Measurements from ENCODE around the gene INF2.
"Not testable (repeated sequence)": the region's sequence is repeated elsewhere in the genome, so short reads cannot be mapped to it uniquely, and the experiment has no call there.

The INF2 gene

DNA sequence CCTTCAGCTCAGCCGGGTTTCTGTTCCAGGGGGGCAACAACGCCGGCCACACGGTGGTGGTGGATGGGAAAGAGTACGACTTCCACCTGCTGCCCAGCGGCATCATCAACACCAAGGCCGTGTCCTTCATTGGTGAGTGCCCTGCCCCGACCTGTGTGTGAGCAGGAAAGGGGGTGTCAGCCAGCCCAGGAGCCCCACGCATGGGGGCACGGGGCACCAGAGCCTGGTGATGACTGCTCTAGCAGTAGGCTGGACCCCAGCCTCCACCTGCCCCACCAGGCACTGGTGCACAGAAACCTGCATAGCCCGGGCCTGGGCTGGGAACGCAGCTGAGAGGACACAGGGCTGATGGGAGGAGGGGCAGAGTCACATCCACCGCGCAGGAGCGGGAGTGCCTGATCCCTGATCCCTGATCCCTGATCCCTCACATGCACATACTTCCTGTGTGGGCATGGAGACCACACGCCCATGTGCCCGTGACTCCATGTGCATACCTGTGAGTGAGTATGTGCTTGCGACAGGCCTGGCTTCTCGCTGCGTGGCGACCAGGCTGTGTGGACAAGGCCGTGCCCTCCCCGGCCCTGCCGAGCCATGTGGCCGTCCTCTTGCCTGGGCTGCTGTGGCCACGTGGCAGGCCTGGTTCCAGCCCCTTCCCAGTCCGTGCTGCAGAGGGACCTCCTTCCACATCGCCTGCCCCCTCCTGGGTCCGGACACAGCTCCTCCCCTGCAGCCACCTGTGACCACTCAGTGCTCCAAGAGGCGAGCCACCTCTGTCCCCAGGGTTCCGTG lies 45.8 kb downstream of the INF2 start:
- no peak for DNase-seq (ENCODE audit: low read depth in 2 of 2)

DNA sequence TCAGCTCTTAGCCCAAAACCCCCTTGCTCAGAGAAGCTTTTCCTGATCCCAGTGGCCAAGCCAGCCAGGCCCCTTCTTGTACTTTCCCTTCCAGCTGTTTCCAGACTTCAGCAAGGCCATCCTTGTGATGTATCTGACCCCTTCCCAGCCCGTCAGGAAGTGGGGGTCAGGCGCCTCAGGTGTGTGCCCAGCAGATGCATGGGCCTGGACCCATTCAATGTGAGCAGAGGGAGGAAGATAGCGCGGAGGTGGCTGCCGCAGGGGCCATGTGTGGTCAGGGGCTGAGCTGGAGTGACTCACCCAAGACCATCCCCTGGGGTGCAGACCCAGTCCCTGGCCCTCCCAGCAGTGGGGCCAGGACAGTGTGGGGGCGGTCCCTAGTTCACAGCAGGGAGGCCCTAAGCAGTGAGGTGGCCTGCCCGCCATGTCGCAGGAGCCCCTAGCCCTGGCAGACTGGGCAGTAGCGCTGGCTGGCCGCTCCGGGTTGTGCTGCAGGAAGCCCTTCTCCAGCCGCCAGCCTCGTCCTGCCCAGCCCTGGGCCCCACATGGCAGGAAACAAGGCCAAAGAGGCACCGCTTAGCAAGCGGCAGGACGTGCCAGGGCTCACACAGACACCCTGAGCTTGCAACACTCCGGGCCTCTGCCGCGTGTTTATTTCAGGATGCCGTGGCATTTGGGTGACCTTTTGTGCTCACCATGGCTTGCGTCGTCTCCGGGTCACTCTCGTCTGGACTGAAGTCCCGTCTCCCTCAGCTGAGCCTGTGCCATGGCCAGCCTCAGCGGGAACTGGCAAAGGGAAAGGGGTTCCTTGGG lies 46.6 kb downstream of the INF2 start:
- no peak for DNase-seq (ENCODE audit: low read depth in 2 of 2)

DNA sequence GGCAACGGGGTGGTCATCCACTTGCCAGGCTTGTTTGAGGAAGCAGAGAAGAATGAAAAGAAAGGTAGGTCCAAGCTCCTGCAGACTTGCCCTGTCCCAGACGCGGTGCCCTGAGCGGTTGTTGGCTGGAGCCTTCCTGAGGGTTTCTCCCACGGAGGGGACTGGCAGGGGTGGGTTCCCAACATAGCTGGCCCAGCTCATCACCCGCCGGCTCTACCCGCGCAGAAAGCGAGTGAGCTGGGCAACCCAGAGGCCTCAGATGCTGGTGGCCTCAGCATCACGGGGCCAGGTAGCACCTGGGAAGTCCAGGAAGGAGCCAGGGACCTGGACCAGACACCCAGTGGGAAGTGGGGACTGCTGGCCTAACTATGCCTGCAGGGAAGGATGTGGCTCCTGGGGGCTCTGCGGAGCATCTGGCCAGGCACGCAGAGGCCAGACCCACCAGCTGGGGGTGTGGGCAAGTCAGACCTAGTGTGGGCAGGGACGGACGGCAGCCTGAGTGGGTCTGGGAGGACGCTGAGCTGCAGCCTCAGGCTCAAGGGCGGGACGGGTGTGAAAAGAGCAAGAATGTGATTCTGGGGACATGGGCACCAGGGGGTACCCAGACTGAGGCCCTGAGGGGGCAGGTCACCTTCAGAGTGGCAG lies 49.1 kb downstream of the INF2 start:
- DNase-seq (ENCODE audit: low read depth in 2 of 2), result no peak

DNA sequence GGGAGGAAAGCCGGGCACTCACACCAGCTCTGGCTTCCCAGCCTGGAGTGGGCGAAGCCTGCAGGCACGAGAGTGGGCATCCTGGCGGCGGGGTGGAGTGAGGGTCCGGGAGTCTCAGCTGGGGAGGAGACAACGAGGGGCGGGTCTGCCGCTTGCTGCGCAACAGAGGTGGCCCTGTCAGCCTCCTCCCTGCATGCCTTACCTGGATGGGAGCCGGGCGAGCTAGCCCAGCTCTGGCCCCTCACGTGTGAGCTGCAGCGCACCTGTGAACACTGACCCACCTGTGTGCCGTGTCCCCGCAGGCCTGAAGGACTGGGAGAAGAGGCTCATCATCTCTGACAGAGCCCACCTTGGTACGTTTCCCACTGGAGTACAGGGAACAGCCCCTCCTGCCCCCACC lies 49.6 kb downstream of the INF2 start:
- no peak for DNase-seq (ENCODE audit: low read depth in 2 of 2)

DNA sequence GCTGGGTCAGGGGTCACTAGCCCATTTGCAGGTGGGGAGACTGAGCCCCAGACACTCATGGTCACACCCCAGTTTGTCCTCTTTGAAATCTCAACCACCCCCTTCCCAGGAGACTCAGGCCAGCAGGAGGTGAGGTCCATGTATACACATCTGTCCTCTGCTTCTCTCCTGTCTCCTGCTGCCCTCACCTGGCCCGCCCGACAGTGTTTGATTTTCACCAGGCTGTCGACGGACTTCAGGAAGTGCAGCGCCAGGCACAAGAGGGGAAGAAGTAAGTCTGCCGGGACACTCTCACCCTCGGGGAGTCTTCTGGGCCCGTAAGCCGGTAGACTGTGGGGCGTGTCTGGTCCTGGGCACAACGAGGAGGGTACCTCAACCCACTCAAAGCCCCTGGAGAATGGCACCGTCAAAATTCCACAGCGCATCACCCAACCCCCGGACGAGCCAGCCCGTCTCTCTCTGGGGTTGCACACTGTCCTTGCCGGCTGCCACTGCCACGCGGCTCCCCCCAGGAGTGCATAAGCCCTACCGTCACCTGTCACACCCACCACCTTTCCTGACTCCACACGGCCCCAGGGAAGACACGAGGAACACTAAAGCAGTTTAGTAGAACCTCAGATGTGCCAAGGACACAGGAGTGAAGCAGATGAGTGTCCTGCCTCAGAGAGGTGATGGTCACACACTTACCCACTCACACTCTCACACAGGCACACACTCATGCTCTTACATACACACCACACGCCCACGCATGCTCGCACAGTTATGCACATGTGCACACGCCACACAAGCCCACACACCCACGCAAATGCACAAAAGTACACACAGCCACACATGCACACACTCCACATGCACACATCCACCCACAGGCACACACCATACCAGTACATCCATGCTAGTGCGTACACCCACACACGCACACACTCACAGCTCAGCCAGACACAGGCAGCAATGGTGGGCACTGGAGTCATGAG lies 50.4 kb downstream of the INF2 start:
- DNase-seq (ENCODE audit: low read depth in 2 of 2), result no peak

DNA sequence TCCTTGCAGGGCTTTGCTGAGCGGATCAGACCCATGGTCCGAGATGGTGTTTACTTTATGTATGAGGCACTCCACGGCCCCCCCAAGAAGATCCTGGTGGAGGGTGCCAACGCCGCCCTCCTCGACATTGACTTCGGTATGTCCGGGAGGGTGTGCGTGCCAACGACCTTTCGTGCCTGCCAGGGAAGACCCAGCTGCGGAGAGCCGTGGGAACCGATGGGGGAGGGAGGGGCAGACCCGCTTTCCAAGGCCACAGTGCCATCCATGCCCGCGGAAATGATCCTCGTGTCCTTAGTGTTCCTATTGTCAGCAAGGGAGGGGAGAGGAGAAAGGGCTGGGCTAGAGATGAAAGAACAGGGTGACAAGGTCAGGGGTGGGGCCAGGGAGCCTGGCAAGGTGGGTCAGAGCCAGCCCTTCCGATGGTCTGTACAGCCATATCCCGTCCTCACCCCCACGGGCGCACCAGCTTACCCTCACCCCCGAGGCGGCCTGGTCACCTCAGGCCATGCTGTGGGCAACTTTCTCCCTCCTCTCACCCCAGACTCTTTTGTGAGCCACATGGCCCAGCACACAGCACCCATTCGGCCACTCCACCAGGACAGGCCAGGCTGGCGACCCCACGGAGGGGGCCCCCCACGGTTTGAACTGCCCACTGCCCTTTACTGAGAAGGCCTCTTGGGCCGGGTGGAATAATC lies 51.8 kb downstream of the INF2 start:
- no peak for DNase-seq (ENCODE audit: low read depth in 2 of 2)

DNA sequence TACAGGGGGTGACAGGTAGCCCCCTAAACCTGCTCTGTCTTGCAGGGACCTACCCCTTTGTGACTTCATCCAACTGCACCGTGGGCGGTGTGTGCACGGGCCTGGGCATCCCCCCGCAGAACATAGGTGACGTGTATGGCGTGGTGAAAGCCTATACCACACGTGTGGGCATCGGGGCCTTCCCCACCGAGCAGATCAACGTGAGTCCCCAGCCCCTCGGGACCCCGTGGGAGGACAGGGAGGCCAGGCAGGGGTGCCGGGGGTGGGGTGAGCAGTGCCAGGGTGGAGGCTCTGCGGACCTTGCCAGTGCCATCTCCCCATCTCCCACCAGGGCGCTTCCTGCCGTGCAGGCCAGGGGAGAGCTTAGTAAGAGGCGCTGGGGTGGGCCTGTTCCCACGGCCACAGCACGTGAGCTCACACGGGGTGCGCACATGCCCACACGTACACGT lies 52.4 kb downstream of the INF2 start:
- no peak for DNase-seq (ENCODE audit: low read depth in 2 of 2)

DNA sequence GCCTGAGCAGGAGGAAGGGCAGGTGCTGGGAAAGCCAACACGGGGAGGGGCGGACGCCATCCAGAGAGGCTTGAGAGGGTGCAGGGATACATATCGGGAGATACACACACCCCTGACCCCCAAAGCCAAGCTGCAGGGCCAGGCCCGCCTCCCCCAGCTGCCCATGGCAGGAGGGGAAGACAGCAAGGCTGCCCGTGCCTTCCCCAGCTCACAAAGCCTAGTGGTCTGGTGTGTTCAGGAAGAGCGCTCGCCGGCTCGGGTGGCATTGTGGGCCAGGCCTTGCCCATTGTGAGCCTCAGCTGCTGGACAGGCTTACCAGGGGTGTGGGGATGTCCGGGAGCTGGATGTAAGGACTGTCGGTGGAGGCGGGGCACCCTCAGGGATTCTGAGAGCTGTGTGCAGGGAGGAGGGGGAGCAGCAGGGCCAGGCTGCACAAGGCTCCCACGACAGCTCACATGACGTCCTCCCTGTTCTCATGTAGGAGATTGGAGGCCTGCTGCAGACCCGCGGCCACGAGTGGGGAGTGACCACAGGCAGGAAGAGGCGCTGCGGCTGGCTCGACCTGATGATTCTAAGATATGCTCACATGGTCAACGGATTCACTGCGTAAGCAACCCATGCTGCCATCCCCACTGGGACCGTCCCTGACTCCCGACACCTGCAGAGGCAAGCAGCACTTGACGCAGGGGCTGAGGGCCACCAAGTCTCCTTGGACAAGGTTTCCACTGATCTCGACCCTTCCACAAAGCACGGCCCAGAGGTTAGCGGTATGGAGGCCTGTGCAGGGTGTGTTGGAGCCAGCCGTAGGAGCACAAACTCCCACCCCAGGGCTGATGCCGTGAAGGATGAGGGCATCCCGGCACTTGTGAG lies 53.4 kb downstream of the INF2 start:
- no peak for DNase-seq (ENCODE audit: low read depth in 2 of 2)

DNA sequence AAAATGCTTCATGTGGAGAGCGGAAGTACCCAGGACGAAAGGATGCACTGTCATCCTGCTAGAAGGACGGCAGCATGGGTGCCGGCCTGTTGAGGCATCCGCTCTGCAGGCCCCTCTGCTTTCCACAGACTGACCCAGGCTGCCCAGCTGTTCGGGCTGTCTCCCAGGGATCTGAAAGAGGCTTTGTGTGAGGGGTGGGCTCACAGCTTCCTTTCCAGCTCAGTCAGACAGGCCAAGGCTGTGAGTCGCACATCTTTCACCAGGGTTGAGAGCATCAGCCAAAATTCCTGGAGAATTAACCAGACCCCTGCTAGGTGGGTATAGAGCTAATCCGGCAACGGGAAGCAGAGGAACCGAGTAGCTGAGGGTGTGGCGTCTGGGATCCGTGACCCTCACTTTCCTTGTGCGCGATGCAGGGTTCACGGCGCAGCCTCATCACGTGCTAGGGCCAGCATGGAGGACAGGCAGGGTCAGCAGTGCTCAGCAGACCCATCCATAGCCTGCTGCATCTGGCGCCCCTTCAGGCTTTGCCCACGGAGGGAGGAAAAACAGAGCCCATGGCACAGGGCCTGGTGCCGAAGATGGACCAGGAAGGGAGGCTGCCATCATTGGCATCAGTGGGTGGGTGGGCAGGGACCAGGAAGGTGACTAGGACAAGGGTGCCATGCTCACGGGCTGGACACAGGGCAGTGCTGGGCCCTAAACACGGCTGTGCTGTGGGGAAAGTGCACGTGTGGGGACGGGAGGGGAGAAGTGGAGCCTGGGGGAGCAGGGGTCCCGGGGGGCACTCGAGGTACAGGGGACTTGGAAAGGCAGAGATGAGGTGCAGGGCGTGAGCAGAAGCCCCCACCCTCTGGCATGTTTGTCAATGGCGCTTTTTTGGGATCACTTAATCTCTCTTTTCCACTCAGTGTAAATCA lies 54.3 kb downstream of the INF2 start:
- DNase-seq (ENCODE audit: low read depth in 2 of 2), result peak; percentile 26 to 30

DNA sequence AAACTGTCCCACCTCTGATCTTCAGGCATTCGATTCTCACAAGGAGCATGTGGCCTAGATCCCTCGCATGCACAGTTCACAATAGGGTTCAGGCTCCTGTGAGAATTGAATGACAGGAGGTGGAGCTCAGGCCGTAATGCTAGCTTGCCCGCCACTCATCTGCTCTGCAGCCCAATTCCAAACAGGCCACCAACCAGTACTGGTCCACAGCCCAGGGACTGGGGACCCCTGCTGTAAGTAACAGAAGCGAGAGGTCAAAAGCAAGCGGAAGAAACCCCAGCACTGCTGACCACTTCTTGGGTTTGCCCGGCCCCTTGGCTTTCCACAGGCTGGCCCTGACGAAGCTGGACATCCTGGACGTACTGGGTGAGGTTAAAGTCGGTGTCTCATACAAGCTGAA lies 55.1 kb downstream of the INF2 start:
- DNase-seq (ENCODE audit: low read depth in 2 of 2), result no peak

DNA sequence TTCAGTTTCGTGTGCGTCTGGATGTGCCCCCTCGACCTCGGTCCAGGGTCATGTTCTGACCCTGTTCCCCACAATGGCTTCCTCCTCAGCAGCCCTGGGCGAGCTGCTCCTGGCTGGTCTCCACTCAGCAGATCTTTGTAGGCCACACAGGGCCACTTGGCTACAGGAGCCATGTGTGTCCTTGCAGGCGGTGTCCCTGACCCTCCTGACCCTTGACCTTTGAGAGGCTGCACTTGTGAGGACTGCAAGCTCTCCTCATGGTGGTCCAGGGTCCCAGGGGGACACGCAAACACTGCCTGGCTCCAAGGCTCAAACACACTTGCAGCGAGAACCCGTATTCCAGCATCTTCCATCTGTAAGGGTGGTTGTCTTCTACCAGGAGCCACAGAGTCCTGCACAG lies 56.0 kb downstream of the INF2 start:
- DNase-seq (ENCODE audit: low read depth in 2 of 2), result no peak

DNA sequence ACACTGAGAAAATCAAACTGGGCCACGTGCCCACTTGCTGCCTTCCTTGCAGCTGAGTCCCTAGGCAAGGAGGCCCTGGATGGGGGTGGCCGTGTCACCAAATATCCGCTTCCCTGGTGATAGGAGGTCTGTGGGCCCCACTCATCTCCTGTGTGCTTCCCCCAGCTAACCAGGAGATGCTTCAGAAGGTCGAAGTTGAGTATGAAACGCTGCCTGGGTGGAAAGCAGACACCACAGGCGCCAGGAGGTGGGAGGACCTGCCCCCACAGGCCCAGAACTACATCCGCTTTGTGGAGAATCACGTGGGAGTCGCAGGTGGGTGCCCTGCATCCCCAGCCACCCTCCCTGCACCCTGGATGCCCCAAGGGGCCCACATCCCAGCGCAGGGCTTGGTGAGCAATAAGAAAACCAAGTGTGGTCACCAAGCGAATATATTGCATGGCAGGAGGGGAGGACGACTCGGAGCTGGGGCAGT lies 56.7 kb downstream of the INF2 start:
- no peak for DNase-seq (ENCODE audit: low read depth in 2 of 2)

DNA sequence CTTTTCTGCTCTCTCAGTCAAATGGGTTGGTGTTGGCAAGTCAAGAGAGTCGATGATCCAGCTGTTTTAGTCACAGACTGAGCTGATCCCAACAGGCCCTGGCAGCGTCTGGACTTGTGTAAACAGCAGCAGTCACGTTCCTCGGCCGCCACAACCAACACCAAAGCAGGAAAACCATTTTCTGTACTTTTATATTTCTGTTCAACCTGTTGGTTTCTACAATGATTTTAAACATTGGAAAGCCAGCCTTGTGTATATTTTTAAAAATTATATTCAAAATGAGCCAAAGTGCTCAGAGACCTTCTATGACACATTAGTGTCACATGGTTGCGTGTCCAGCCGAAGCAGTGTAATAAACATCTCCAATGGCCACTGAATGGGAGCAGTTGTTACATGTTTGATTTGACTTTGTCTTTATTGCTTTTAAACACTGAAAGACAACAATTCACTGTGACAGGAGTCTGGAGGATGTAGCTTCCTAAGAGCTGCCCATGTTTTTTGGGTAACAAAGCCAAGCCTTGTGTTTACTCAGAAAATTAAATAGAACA lies 57.6 kb downstream of the INF2 start:
- no peak for DNase-seq (ENCODE audit: low read depth in 2 of 2)

DNA sequence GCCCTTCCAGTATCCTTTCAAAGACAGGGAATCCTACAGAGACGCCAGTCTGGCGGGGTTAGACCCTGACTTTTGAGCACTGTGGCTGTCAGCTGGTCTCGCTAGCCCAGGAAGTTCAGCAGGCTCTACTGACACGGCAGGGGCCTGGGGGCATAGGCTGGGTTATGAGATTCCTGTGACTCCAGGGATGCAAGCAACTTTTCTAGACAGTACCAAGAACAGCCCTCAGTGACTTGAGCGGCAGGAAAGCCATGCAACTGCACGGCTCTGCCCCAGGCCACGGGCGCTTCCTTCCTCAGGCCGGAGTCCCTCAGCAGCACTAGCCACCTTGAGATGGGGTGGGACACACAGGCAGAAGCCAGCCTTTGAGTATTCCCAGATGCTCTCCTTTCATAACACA lies 58.5 kb downstream of the INF2 start:
- no peak for DNase-seq (ENCODE audit: low read depth in 2 of 2)

DNA sequence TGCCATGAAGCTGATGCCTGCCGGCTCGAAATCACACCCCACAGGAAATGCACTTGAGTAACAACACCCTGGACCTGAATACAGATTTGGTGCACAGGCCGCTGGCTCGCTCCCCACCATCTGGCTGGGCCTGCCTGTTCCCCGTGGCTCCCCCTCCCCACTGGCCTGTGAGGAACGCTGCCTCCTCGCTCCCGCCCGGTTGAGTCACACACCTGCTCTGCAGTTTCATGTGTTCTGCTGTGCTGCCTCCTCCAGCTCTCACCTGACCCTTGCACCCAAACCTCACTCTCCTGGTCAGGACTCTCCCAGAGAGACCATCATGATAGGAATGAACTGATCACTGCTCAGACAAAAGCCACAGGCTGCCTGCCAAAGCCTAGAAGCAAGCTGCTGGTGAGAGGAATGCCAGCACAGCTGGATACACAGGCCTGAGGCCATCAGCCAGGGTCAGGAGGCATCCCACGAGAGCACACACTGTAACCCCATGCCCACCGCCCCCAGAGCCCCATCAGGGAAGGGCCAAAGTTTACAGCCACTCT lies 59.8 kb downstream of the INF2 start:
- DNase-seq (ENCODE audit: low read depth in 2 of 2), result no peak

DNA sequence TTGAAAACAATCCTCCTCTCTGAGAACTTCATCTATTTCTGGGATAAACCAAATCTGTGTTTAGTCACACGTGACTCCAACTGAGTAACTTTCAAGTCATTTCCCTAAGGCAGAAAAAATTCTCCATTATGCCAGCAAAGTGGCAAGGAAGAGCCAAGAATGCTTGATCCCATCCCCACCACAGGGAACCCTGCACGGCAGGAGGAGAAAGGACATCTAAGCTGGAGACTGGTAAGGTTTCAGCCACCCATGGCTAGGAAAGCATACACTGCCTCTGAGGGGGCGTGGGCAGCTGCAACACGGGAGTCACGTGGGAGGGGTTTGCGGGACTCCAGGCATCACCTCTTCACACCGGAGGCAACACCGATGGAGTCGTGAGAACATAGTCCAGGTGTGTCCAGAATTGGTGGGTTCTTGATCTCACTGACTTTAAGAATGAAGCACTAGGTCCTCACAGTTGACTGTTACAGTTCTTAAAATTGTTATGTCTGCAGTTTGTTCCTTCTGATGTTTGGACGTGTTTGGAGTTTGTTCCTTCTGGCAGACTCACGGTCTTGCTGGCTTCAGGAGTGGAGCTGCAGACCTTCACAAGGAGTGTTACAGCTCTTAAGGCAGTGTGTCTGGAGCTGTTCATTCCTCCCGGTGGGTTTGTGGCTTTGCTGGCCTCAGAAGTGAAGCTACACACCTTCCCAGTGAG lies 60.8 kb downstream of the INF2 start:
- DNase-seq (ENCODE audit: low read depth in 2 of 2), result no peak

DNA sequence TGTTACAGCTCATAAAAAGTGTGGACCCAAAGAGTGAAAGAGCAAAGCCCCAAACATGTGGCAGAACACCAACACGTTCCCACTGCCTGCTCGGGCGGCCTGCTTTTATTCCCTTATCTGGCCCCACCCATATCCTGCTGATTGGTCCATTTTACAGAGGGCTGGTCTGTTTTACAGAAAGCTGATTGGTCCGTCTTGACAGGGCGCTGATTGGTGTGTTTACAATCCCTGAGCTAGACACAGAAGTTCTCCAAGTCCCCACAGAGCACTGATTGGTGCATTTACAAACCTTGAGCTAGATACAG lies 61.3 kb downstream of the INF2 start:
- DNase-seq (ENCODE audit: low read depth in 2 of 2), result not testable (repeated sequence)

Data from fibroblast of skin of left biceps (primary cell).